GM12891 (cell line): ENCODE data around the gene SPAG9.

Source experiments
- POLR2A ChIP-seq: IDR thresholded peaks from 2 replicates; pipeline ENCODE4 v1.6.1; 2011; ENCODE audit warnings: low read depth, low read length, control low read depth
- POLR2AphosphoS5 ChIP-seq: IDR thresholded peaks from 2 replicates; pipeline ENCODE4 v1.6.1; 2011; ENCODE audit warnings: low read depth, low read length, control low read depth
- POU2F2 ChIP-seq: IDR thresholded peaks from 2 replicates; pipeline ENCODE4 v1.6.1; 2011; ENCODE audit warnings: low read depth, mild to moderate bottlenecking, control low read depth, low read length, moderate library complexity
- SPI1 ChIP-seq: IDR thresholded peaks from 2 replicates; pipeline ENCODE4 v1.6.1; 2011; ENCODE audit warnings: low read depth, low read length, control low read depth
- TAF1 ChIP-seq: IDR thresholded peaks from 2 replicates; pipeline ENCODE4 v1.6.1; 2011; ENCODE audit warnings: low read depth, low read length, control low read depth

- TF ChIP-seq POLR2AphosphoS5 (no peak), POLR2A (no peak), POU2F2 (no peak), TAF1 (no peak), SPI1 (no peak)
These were observed 60.9 kb downstream of the SPAG9 start for GRCh38 chr17:51059781-51060180.
